IMR-90 (cell line): Measurements from ENCODE around the gene CHD2. TPM values are rescaled to one million over a fixed set of nuclear protein-coding genes. Genes with fewer than 3 reads are reported as not detected.

Experiments
- ATAC-seq: fragments of 200-7000 bp; cut with Tn5 transposase; 2 replicates; pipeline ENCODE4 v1.9.1; 2020; ENCODE audit warnings: low read depth, mild to moderate bottlenecking, moderate library complexity
- BruUV-seq: library from RNA; stranded (reverse); fragments of 400-500 nt; replicated peaks from 2 replicates; lab custom pipeline; 2021; lab: Mats Ljungman, UMichigan
- CTCF ChIA-PET: fragments of 300-600 bp; formaldehyde crosslinking; extraction: SDS; loops from one replicate; lab custom pipeline; 2021; ENCODE audit warnings: antibody characterized with exemption; lab: Yijun Ruan, JAX
- POLR2A ChIA-PET: fragments of 300-600 bp; sonication (Branson Sonifier 250); formaldehyde crosslinking; loops from one replicate; lab custom pipeline; 2022; ENCODE audit warnings: antibody characterized with exemption; ENCODE audit not compliant: unreplicated experiment; lab: Charles Lee
- DNase-seq: peaks from one replicate; pipeline ENCODE4 v3.0.0; 2013
- H2AFZ ChIP-seq: replicated peaks from 2 replicates; pipeline ENCODE3; 2013; ENCODE audit warnings: low read length, mild to moderate bottlenecking; ENCODE audit not compliant: poor library complexity
- H2AK5ac ChIP-seq: 2 replicates; pipeline ENCODE4 v1.6.1; 2013; ENCODE audit warnings: low read depth, low read length, inconsistent platforms
- H2AK9ac ChIP-seq: replicated peaks from 2 replicates; pipeline ENCODE3; 2013; ENCODE audit warnings: mild to moderate bottlenecking, low read depth, low read length, moderate library complexity; ENCODE audit not compliant: poor library complexity
- H2BK120ac ChIP-seq: 2 replicates; pipeline ENCODE4 v1.6.1; 2013; ENCODE audit warnings: low read depth, low read length, inconsistent platforms
- H2BK15ac ChIP-seq: 3 replicates; pipeline ENCODE4 v1.6.1; 2013; ENCODE audit warnings: low read depth, low read length, inconsistent platforms
- H2BK20ac ChIP-seq: 2 replicates; pipeline ENCODE4 v1.6.1; 2013; ENCODE audit warnings: low read depth, mild to moderate bottlenecking, inconsistent platforms, low read length, moderate library complexity
- H2BK5ac ChIP-seq: 2 replicates; pipeline ENCODE4 v1.6.1; 2013; ENCODE audit warnings: mild to moderate bottlenecking, low read depth, low read length, inconsistent platforms; ENCODE audit not compliant: poor library complexity, severe bottlenecking
- H3K14ac ChIP-seq: replicated peaks from 2 replicates; pipeline ENCODE4 v1.6.1; 2013; ENCODE audit warnings: low read depth, low read length, inconsistent platforms
- H3K18ac ChIP-seq: 2 replicates; pipeline ENCODE4 v1.6.1; 2013; ENCODE audit warnings: low read depth, low read length, control low read depth
- H3K23ac ChIP-seq: 2 replicates; pipeline ENCODE4 v1.6.1; 2013; ENCODE audit warnings: low read depth, low read length, inconsistent platforms
- H3K27ac ChIP-seq: 2 replicates; pipeline ENCODE4 v1.5.1; 2013; ENCODE audit warnings: mild to moderate bottlenecking, control low read depth, low read length; ENCODE audit not compliant: insufficient read depth
- H3K27me3 ChIP-seq: 2 replicates; pipeline ENCODE4 v1.6.1; 2013; ENCODE audit warnings: low read length; ENCODE audit not compliant: control insufficient read depth, insufficient read depth
- H3K36me3 ChIP-seq: 2 replicates; pipeline ENCODE4 v1.6.1; 2013; ENCODE audit warnings: low read length, mixed read lengths; ENCODE audit not compliant: control insufficient read depth, insufficient read depth
- H3K4ac ChIP-seq: 2 replicates; pipeline ENCODE4 v1.6.1; 2013; ENCODE audit warnings: low read depth, low read length, inconsistent platforms
- H3K4me1 ChIP-seq: 2 replicates; pipeline ENCODE4 v1.6.1; 2013; ENCODE audit warnings: low read length, mixed read lengths; ENCODE audit not compliant: control insufficient read depth, insufficient read depth
- H3K4me2 ChIP-seq: 2 replicates; pipeline ENCODE4 v1.6.1; 2013; ENCODE audit warnings: low read depth, mild to moderate bottlenecking, control low read depth, low read length, moderate library complexity
- H3K4me3 ChIP-seq: 2 replicates; pipeline ENCODE4 v1.5.1; 2013; ENCODE audit warnings: low read depth, mild to moderate bottlenecking, control low read depth, low read length, moderate library complexity; ENCODE audit not compliant: insufficient read depth
- H3K56ac ChIP-seq: 2 replicates; pipeline ENCODE4 v1.6.1; 2013; ENCODE audit warnings: low read length, inconsistent platforms; ENCODE audit not compliant: insufficient read depth; ENCODE audit errors: extremely low read depth
- H3K79me1 ChIP-seq, 2 experiments: 2 replicates each; pipeline ENCODE4 v1.6.1; 2013; ENCODE audit warnings: low read length in 2 of 2, inconsistent platforms in 1 of 2, low read depth in 1 of 2
- H3K9ac ChIP-seq: 2 replicates; pipeline ENCODE4 v1.6.1; 2013; ENCODE audit warnings: low read depth, low read length, control low read depth
- H3K9me1 ChIP-seq: 2 replicates; pipeline ENCODE4 v1.6.1; 2013; ENCODE audit warnings: low read length, inconsistent platforms; ENCODE audit not compliant: insufficient read depth
- H3K9me3 ChIP-seq: 2 replicates; pipeline ENCODE4 v1.6.1; 2013; ENCODE audit warnings: low read length; ENCODE audit not compliant: control insufficient read depth, insufficient read depth
- H4K20me1 ChIP-seq: 2 replicates; pipeline ENCODE4 v1.6.1; 2013; ENCODE audit warnings: low read length, inconsistent platforms; ENCODE audit not compliant: insufficient read depth
- H4K5ac ChIP-seq: 2 replicates; pipeline ENCODE4 v1.6.1; 2013; ENCODE audit warnings: mild to moderate bottlenecking, low read depth, low read length, control low read depth
- H4K8ac ChIP-seq, 2 experiments: 2 replicates each; pipeline ENCODE4 v1.6.1; 2013; ENCODE audit warnings: low read depth in 2 of 2, low read length in 2 of 2, control low read depth in 1 of 2, inconsistent platforms in 1 of 2
- H4K91ac ChIP-seq: 2 replicates; pipeline ENCODE4 v1.6.1; 2013; ENCODE audit warnings: low read depth, low read length, inconsistent platforms; ENCODE audit not compliant: insufficient read depth
- MXI1 ChIP-seq: IDR thresholded peaks from 2 replicates; pipeline ENCODE4 v1.6.1; 2012; ENCODE audit warnings: low read depth, mild to moderate bottlenecking, low read length, moderate library complexity, borderline replicate concordance
- POLR2A ChIP-seq: IDR thresholded peaks from 2 replicates; pipeline ENCODE4 v1.6.1; 2012; ENCODE audit warnings: mild to moderate bottlenecking, low read depth, low read length
- WGBS, 2 experiments: methylation state at CpG; one replicate each; pipeline versions ENCODE4 v1.1.5 to v1.1.7; 2013; ENCODE audit warnings: missing lambda C conversion rate in 2 of 2; ENCODE audit not compliant: insufficient read length in 1 of 2; ENCODE audit errors: extremely low coverage in 2 of 2; 5-methylcytosine and 5-hydroxymethylcytosine counted together
- dilution Hi-C: fragments of 300-500 bp; cut with HindIII; formaldehyde crosslinking; loops from one replicate; pipeline ENCODE4 v1.14.3; 2018; ENCODE audit warnings: low sequenced_read_pairs; ENCODE audit not compliant: unreplicated experiment
- in situ Hi-C: fragments of 300-500 bp; cut with MboI; formaldehyde crosslinking; loops from 3 replicates; pipeline ENCODE4 v1.14.3; 2019; ENCODE audit warnings: low sequenced_read_pairs, inconsistent platforms, mixed read lengths
- intact Hi-C: fragments of 100-400 bp; cut with micrococcal nuclease; formaldehyde crosslinking; loops from 2 replicates; pipeline ENCODE4 v1.10.0; 2022
- polyA plus RNA-seq, 3 experiments: library from polyadenylated mRNA; depleted of rRNA; stranded (reverse); fragments of >200 nt; gene quantifications; 2 replicates each; pipeline ENCODE4 v1.2.3, GENCODE V29; 2012; ENCODE audit warnings: low replicate concordance in 1 of 3
- total RNA-seq: library from RNA; depleted of rRNA; stranded (reverse); fragments of >200 nt; gene quantifications from 2 replicates; pipeline ENCODE4 v1.2.3, GENCODE V29; 2012

CHD2 gene
- total and polyA plus RNA-seq, 2 of the 4 experiments (the other 2 are of a cell fraction) = 44.9 to 64.7 TPM

- Histone ChIP-seq H4K5ac (no peak overlapping the region), H2BK15ac (no peak overlapping the region), H3K79me1 (peaks cover 0 to 15% of the 10 kb centered on the region in 2 experiments; a peak in 2 of 4 replicates), H2AK9ac (no peak overlapping the region), H3K4me2 (peak overlapping the region; percentile 99), H3K23ac (peak overlapping the region; percentile 70; the same call in 1 of the 2 replicates), H3K9me3 (no peaks in the 10 kb centered on the region), H2AK5ac (no peak overlapping the region), H4K8ac (peak overlapping the region in 1 of 2 experiments; percentile 14; a peak in 1 of 4 replicates), H3K27me3 (no peaks in the 10 kb centered on the region), H2BK5ac (peak overlapping the region; percentile 61), H4K91ac (no peak overlapping the region), H3K27ac (no peak overlapping the region), H3K14ac (no peak overlapping the region), H3K9ac (no peak overlapping the region), H3K36me3 (peaks cover 16% of the 10 kb centered on the region), H3K4me3 (no peak overlapping the region), H2BK120ac (no peak overlapping the region), H2BK20ac (no peak overlapping the region), H3K9me1 (peaks cover 8% of the 10 kb centered on the region), H2AFZ (no peak overlapping the region), H3K18ac (no peak overlapping the region), H3K56ac (no peak overlapping the region), H3K4me1 (peaks cover 22% of the 10 kb centered on the region), H3K4ac (no peak overlapping the region; the same call in 1 of the 2 replicates), H4K20me1 (peaks cover 40% of the 10 kb centered on the region)
- ChIA-PET POLR2A (interaction anchor here (1.0 kb wide), 1 partner anchor 96 kb away, joined by 3 read pairs; no protein-coding TSS in a partner anchor), CTCF (no interaction called here)
- in situ Hi-C loops (no loop called here), intact Hi-C loops (no loop called here), dilution Hi-C loops (no loop called here)
- no CpG with 5 or more reads among the region's 3 CpGs for WGBS, 2 experiments
- DNase-seq = no peak
- no TSS peak for BruUV-seq
- no peak for ATAC-seq
- no peak for TF ChIP-seq MXI1
- TF ChIP-seq POLR2A = no peak
Observed at GRCh38 chr15:92906020-92906419, 5.9 kb downstream of the CHD2 start.
